Vagina (tissue), 2 donors: ENCODE results near the gene TEKT5. TPM values are rescaled to one million over a fixed set of nuclear protein-coding genes. Genes with fewer than 3 reads are reported as not detected.
A peak's percentile ranks its signal among the peaks of the same experiment; 100 is the strongest.
"Not testable (repeated sequence)": the region's sequence is repeated elsewhere in the genome, so short reads cannot be mapped to it uniquely, and the experiment has no call there.

Experiments
- DNase-seq, 2 donors: peaks; one replicate each; pipeline ENCODE4 v3.0.0-alpha.2; 2017; ENCODE audit errors: extremely low spot score in 2 of 2
- H3K27ac ChIP-seq: fragments of 200-600 bp; sonication (generic); one replicate; pipeline ENCODE4 v1.5.1; 2019
- H3K27me3 ChIP-seq: fragments of 200-600 bp; sonication (generic); one replicate; pipeline ENCODE4 v1.5.1; 2019
- H3K36me3 ChIP-seq, 2 donors: fragments of 200-600 bp; sonication (generic); one replicate each; pipeline ENCODE4 v1.5.1; 2017 to 2019
- H3K4me1 ChIP-seq: fragments of 200-600 bp; sonication (generic); one replicate; pipeline ENCODE4 v1.5.1; 2019
- H3K4me3 ChIP-seq, 2 donors: fragments of 200-600 bp; sonication (generic); 1 replicate in 1 of 2; 2 replicates in 1 of 2; pipeline ENCODE4 v1.5.1; 2016 to 2019
- H3K9me3 ChIP-seq: fragments of 200-600 bp; sonication (generic); one replicate; pipeline ENCODE4 v1.5.1; 2019
- CTCF ChIP-seq, 3 experiments: fragments of 450-650 bp in 2 of 3; fragments of 200-600 bp in 1 of 3; sonication (generic) in 1 of 3; IDR thresholded peaks; one replicate each; pipeline ENCODE4 v1.5.1; 2017 to 2019; ENCODE audit warnings: antibody characterized with exemption in 3 of 3, mild to moderate bottlenecking in 2 of 3, moderate library complexity in 2 of 3
- POLR2A ChIP-seq, 2 donors: fragments of 450-650 bp; IDR thresholded peaks; one replicate each; pipeline ENCODE4 v1.6.1; 2017; ENCODE audit warnings: antibody characterized with exemption in 2 of 2, mild to moderate bottlenecking in 2 of 2, moderate library complexity in 2 of 2
- POLR2AphosphoS5 ChIP-seq, 2 donors: sonication (generic); formaldehyde crosslinking; IDR thresholded peaks; one replicate each; pipeline ENCODE4 v1.9.0; 2017; ENCODE audit warnings: antibody characterized with exemption in 2 of 2, mild to moderate bottlenecking in 2 of 2, low read depth in 1 of 2; ENCODE audit not compliant: insufficient read depth in 1 of 2
- intact Hi-C: fragments of 100-400 bp; cut with DNase I; formaldehyde crosslinking; loops from one replicate; pipeline ENCODE4 v1.15.1; 2023
- total RNA-seq: library from RNA; depleted of rRNA; stranded (reverse); fragments of >200 nt; gene quantifications from one replicate; pipeline ENCODE4 v1.2.3, GENCODE V29; 2016

TEKT5 gene
- total RNA-seq: not detected

DNA sequence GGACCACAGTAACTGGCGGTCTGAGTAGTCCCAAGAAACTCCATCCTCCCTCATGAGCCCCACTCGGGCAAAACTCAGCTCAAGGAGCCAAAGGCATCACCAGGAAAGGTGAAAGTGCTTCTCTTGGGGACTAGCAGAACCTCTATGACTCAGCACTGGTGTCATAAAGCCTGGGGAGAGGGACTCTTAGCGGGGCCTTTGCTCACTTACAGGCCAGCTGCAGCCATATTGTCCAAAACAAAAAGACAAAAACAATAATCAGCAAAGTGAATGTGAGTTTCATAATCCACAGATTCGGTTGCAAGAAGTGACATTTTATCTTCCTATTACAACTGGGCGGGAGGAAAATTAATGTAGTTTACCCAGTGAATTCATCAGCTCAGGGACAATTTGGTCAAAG is at the start of gene TEKT5:
Gene TEKT5 (minus strand): TSS at position 101 of the 400 bp plus-strand sequence. CDS start 57 bp downstream, at position 44.
- TF ChIP-seq POLR2A (IDR thresholded peaks at IDR 0.05) (no peak), CTCF (IDR thresholded peaks at IDR 0.05) (no peak), POLR2AphosphoS5 (IDR thresholded peaks at IDR 0.05; ENCODE audit: insufficient read depth in 1 of 2, low read depth in 1 of 2) (no peak)
- Histone ChIP-seq H3K9me3 (no peaks in the 10 kb centered on the region), H3K36me3 (no peaks in the 10 kb centered on the region), H3K27ac (no peak within 1 kb of the TSS), H3K27me3 (no peaks in the 10 kb centered on the region), H3K4me1 (no peaks in the 10 kb centered on the region), H3K4me3 (no peak within 1 kb of the TSS)
- DNase-seq: no peak
- intact Hi-C loops: no loop called here

- intact Hi-C loops: no loop called here
- peak within 1 kb of the TSS; percentile 93 for H3K27ac ChIP-seq
Observed at GRCh38 chr16:10743610-10744369, 49.1 kb upstream of the TEKT5 start, which contains the start of gene NUBP1. Gene NUBP1 (plus strand): TSS chr16:10743842. CDS start chr16:10743864, 22 bp downstream.

GRCh38 chr16:10743227-10743609 is 48.5 kb upstream of the TEKT5 start:
- Histone ChIP-seq H3K4me3 (peak overlapping the region; percentile 58 to 63), H3K27ac (peak overlapping the region; percentile 93), H3K36me3 (peaks cover 0 to 14% of the 10 kb centered on the region in 2 donors), H3K9me3 (no peaks in the 10 kb centered on the region), H3K4me1 (peaks cover 30% of the 10 kb centered on the region), H3K27me3 (no peaks in the 10 kb centered on the region)
- TF ChIP-seq CTCF (IDR thresholded peaks at IDR 0.05): no peak
- no peak for TF ChIP-seq POLR2AphosphoS5 (IDR thresholded peaks at IDR 0.05; ENCODE audit: insufficient read depth in 1 of 2, low read depth in 1 of 2)
- TF ChIP-seq POLR2A (IDR thresholded peaks at IDR 0.05): no peak
- no peak for DNase-seq
- intact Hi-C loops: no loop called here

More at GRCh38 chr16:10743610-10744369, 49.1 kb upstream of the TEKT5 start, which contains the start of gene NUBP1:
- TF ChIP-seq CTCF (IDR thresholded peaks at IDR 0.05): peak in 1 of 3 experiments; percentile 22
- TF ChIP-seq POLR2A (IDR thresholded peaks at IDR 0.05): peak; percentile 57 to 100
- peak; percentile 91 to 96 for TF ChIP-seq POLR2AphosphoS5 (IDR thresholded peaks at IDR 0.05; ENCODE audit: insufficient read depth in 1 of 2, low read depth in 1 of 2)
- peak; percentile 100 for DNase-seq
- peaks cover 0 to 19% of the 10 kb centered on the region in 2 donors for H3K36me3 ChIP-seq
- H3K4me3 ChIP-seq: peak within 1 kb of the TSS; percentile 58 to 63
- peaks cover 29% of the 10 kb centered on the region for H3K4me1 ChIP-seq
- no peaks in the 10 kb centered on the region for H3K27me3 ChIP-seq
- H3K9me3 ChIP-seq: no peaks in the 10 kb centered on the region

GRCh38 chr16:10741844-10742243 is 47.1 kb upstream of the TEKT5 start:
- Histone ChIP-seq H3K27me3 (no peaks in the 10 kb centered on the region), H3K9me3 (no peaks in the 10 kb centered on the region), H3K27ac (no peak overlapping the region), H3K36me3 (no peaks in the 10 kb centered on the region), H3K4me3 (no peak overlapping the region), H3K4me1 (peaks cover 40% of the 10 kb centered on the region)
- intact Hi-C loops: no loop called here
- TF ChIP-seq CTCF (IDR thresholded peaks at IDR 0.05) (no peak), POLR2A (IDR thresholded peaks at IDR 0.05) (no peak), POLR2AphosphoS5 (IDR thresholded peaks at IDR 0.05; ENCODE audit: insufficient read depth in 1 of 2, low read depth in 1 of 2) (no peak)
- no peak for DNase-seq

- H3K9me3 ChIP-seq, H3K27me3 ChIP-seq, H3K27ac ChIP-seq, H3K4me3 ChIP-seq, DNase-seq, intact Hi-C loops, H3K36me3 ChIP-seq: not testable (repeated sequence)
- H3K4me1 ChIP-seq: peaks cover 38% of the 10 kb centered on the region
Observed at GRCh38 chr16:10741249-10741648, 46.5 kb upstream of the TEKT5 start.
